ENCODE measurements around the gene GLTPD2. TPM values are rescaled to one million over a fixed set of nuclear protein-coding genes. Genes with fewer than 3 reads are reported as not detected.
A peak's percentile ranks its signal among the peaks of the same experiment; 100 is the strongest.

GLTPD2 gene
- under 1 TPM in 2 of 6 donors, not detected in 4; 0.24 to 0.97 TPM for total RNA-seq

DNA sequence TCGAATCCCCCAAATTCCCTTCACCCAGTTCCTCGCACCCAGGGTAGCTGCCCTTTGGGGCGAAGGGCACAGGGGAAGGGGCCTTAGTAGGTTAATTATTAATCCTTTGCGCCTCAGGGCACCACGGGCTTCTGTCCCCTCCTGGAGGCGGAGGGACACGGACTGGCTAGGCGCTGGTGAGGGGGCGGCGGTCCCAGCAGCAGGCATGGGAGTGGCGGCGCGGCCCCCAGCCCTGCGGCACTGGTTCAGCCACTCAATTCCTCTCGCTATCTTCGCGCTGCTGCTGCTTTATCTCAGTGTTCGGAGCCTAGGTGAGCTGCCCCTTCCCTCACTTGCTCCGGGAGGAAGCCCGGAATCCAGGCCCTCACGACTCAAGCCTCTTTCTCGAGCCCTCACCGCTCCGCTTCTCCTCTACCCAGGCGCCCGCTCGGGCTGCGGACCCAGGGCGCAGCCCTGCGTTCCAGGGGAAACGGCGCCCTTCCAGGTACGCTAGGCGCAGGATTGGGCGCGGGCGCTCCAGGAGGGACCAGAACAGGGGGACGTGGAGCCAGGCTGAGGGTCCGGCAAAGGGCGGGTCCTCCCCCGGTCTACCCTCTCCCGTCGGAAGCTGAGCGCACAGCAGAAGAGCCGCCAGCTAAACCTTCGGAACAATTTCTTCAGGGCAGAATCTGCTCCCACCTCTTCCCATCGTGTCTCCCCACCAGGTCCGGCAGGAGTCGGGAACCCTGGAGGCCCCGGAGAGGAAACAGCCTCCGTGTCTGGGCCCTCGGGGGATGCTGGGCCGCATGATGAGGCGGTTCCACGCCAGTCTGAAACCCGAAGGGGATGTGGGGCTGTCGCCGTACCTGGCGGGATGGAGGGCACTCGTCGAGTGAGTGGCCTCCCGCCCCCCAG, at the start of gene GLTPD2:
TSS of gene GLTPD2 (plus strand) at position 158 of the 894 bp plus-strand sequence. CDS start at position 206, 48 bp downstream.
- ATAC-seq (ENCODE audit: low FRiP score in 2 of 2) = no peak
- peaks cover 33 to 47% (median 39%) of the 10 kb centered on the region in 4 donors for H3K4me1 ChIP-seq

GRCh38 chr17:4739122-4740024, 49.4 kb upstream of the GLTPD2 start, which contains the start of the genes CXCL16 and ZMYND15:
CXCL16 (minus strand) TSS chr17:4739928; CDS start chr17:4739339, 589 bp downstream.
ZMYND15 (plus strand) TSS chr17:4739833; CDS start chr17:4740549, 716 bp downstream.
- ATAC-seq (ENCODE audit: low FRiP score in 2 of 2) (peak; percentile 58 to 78), DNase-seq (peak; percentile 78 to 95)
- Histone ChIP-seq H3K36me3 (peaks cover 0 to 6% (median 0%) of the 10 kb centered on the region in 4 donors), H3K27ac (peak within 1 kb of the TSS; percentile 82 to 94 (median 85)), H3K4me3 (peak within 1 kb of the TSS; percentile 62 to 94 (median 74)), H3K4me1 (peaks cover 9 to 24% (median 20%) of the 10 kb centered on the region in 4 donors), H3K9me3 (no peaks in the 10 kb centered on the region), H3K27me3 (no peaks in the 10 kb centered on the region)
- WGBS, 2 donors = 0% methylated on average over 70 of the region's 100 CpGs; no CpG with 5 or more reads in 1 of the 2 donors
- TF ChIP-seq POLR2A (IDR thresholded peaks at IDR 0.05) (peak in 3 of 4 donors; percentile 19 to 85 (median 56)), POLR2AphosphoS5 (IDR thresholded peaks at IDR 0.05) (no peak), EP300 (IDR thresholded peaks at IDR 0.05) (no peak)

More for the DNA sequence above, at the start of gene GLTPD2:
- no peaks in the 10 kb centered on the region for H3K36me3 ChIP-seq
- DNase-seq = peak in 1 of 2 donors; percentile 84
- no peak for TF ChIP-seq POLR2A (IDR thresholded peaks at IDR 0.05)
- no peak for TF ChIP-seq POLR2AphosphoS5 (IDR thresholded peaks at IDR 0.05)
- TF ChIP-seq, protein P1, sequence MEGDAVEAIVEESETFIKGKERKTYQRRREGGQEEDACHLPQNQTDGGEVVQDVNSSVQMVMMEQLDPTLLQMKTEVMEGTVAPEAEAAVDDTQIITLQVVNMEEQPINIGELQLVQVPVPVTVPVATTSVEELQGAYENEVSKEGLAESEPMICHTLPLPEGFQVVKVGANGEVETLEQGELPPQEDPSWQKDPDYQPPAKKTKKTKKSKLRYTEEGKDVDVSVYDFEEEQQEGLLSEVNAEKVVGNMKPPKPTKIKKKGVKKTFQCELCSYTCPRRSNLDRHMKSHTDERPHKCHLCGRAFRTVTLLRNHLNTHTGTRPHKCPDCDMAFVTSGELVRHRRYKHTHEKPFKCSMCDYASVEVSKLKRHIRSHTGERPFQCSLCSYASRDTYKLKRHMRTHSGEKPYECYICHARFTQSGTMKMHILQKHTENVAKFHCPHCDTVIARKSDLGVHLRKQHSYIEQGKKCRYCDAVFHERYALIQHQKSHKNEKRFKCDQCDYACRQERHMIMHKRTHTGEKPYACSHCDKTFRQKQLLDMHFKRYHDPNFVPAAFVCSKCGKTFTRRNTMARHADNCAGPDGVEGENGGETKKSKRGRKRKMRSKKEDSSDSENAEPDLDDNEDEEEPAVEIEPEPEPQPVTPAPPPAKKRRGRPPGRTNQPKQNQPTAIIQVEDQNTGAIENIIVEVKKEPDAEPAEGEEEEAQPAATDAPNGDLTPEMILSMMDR (IDR thresholded peaks at IDR 0.05) = no peak
- TF ChIP-seq EP300 (IDR thresholded peaks at IDR 0.05) = no peak
- H3K9me3 ChIP-seq = no peaks in the 10 kb centered on the region
- H3K27ac ChIP-seq = peak within 1 kb of the TSS; percentile 89 to 97 (median 92)
- peak within 1 kb of the TSS; percentile 70 to 79 (median 78) for H3K4me3 ChIP-seq
- peaks cover 0 to 6% (median 0%) of the 10 kb centered on the region in 4 donors for H3K27me3 ChIP-seq
- WGBS, 2 donors = 46 to 53% methylated on average over 42 to 49 of the region's 62 CpGs

GRCh38 chr17:4740025-4740351, 48.8 kb upstream of the GLTPD2 start:
- ATAC-seq (ENCODE audit: low FRiP score in 2 of 2) (no peak), DNase-seq (no peak)
- Histone ChIP-seq H3K27me3 (no peaks in the 10 kb centered on the region), H3K27ac (peak overlapping the region in 3 of 4 donors; percentile 82 to 94 (median 85)), H3K4me3 (peak overlapping the region in 3 of 4 donors; percentile 62 to 79 (median 68)), H3K4me1 (peaks cover 9 to 24% (median 19%) of the 10 kb centered on the region in 4 donors), H3K9me3 (no peaks in the 10 kb centered on the region), H3K36me3 (peaks cover 0 to 3% (median 0%) of the 10 kb centered on the region in 4 donors)
- WGBS, 2 donors = 13 to 28% methylated on average over 12 to 13 of the region's 13 CpGs
- TF ChIP-seq POLR2A (IDR thresholded peaks at IDR 0.05) (no peak), POLR2AphosphoS5 (IDR thresholded peaks at IDR 0.05) (no peak), EP300 (IDR thresholded peaks at IDR 0.05) (no peak)
- TF ChIP-seq, protein P1 (IDR thresholded peaks at IDR 0.05) = no peak

GRCh38 chr17:4740584-4740983, 48.2 kb upstream of the GLTPD2 start:
- Histone ChIP-seq H3K27ac (peak overlapping the region in 1 of 4 donors; percentile 94), H3K4me3 (peak overlapping the region in 1 of 4 donors; percentile 79), H3K9me3 (no peaks in the 10 kb centered on the region), H3K27me3 (no peaks in the 10 kb centered on the region), H3K36me3 (no peaks in the 10 kb centered on the region), H3K4me1 (peaks cover 9 to 29% (median 23%) of the 10 kb centered on the region in 4 donors)
- ATAC-seq (ENCODE audit: low FRiP score in 2 of 2) (no peak), DNase-seq (peak in 1 of 2 donors; percentile 45)
- TF ChIP-seq, protein P1 (IDR thresholded peaks at IDR 0.05) = no peak
- TF ChIP-seq POLR2A (IDR thresholded peaks at IDR 0.05) (no peak), POLR2AphosphoS5 (IDR thresholded peaks at IDR 0.05) (no peak), EP300 (IDR thresholded peaks at IDR 0.05) (no peak)
- WGBS, 2 donors = 95 to 97% methylated on average over 8 of the region's 8 CpGs

Measured in upper lobe of left lung (tissue), 6 donors.